SK-N-SH treated with all-trans-retinoic acid at 6 μM for 48 hours (cell line): ENCODE measurements around the gene DISP3.

Experiments
- ATAC-seq: fragments of 200-7000 bp; cut with Tn5 transposase; 3 replicates; pipeline ENCODE4 v1.9.1; 2020; ENCODE audit warnings: mild to moderate bottlenecking, moderate library complexity
- BACH2 ChIP-seq: fragments of 250-450 bp; sonication (Bioruptor Pico); IDR thresholded peaks from 2 replicates; pipeline ENCODE4 v1.9.0; 2021; ENCODE audit warnings: mild to moderate bottlenecking, borderline replicate concordance
- CREB5 ChIP-seq: fragments of 250-450 bp; sonication (Bioruptor Pico); IDR thresholded peaks from 2 replicates; pipeline ENCODE4 v1.5.1; 2020; ENCODE audit warnings: low read depth, mild to moderate bottlenecking, moderate library complexity
- CSDC2 ChIP-seq: fragments of 250-450 bp; sonication (Bioruptor Pico); IDR thresholded peaks from 2 replicates; pipeline ENCODE4 v1.5.0; 2020; ENCODE audit warnings: mild to moderate bottlenecking, moderate library complexity
- CSRNP3 ChIP-seq: fragments of 250-450 bp; sonication (Bioruptor Pico); IDR thresholded peaks from 2 replicates; pipeline ENCODE4 v1.5.1; 2021; ENCODE audit warnings: mild to moderate bottlenecking, moderate library complexity
- ESRRG ChIP-seq: fragments of 250-450 bp; sonication (Bioruptor Pico); IDR thresholded peaks from 2 replicates; pipeline ENCODE4 v1.6.1; 2021; ENCODE audit warnings: mild to moderate bottlenecking
- GLIS3 ChIP-seq: fragments of 250-450 bp; sonication (Bioruptor Pico); IDR thresholded peaks from 2 replicates; pipeline ENCODE4 v1.5.0; 2020; ENCODE audit warnings: mild to moderate bottlenecking, moderate library complexity
- ISL1 ChIP-seq: fragments of 250-450 bp; sonication (Bioruptor Pico); IDR thresholded peaks from 2 replicates; pipeline ENCODE4 v2.1.2; 2022; ENCODE audit warnings: mild to moderate bottlenecking, moderate library complexity
- OSR1 ChIP-seq: fragments of 250-450 bp; sonication (Bioruptor Pico); IDR thresholded peaks from 2 replicates; pipeline ENCODE4 v1.8.0; 2022; ENCODE audit warnings: moderate library complexity, mild to moderate bottlenecking, inconsistent platforms
- PATZ1 ChIP-seq: fragments of 250-450 bp; sonication (Bioruptor Pico); IDR thresholded peaks from 2 replicates; pipeline ENCODE4 v1.8.0; 2020; ENCODE audit warnings: mild to moderate bottlenecking, moderate library complexity, borderline replicate concordance
- POU6F1 ChIP-seq: fragments of 250-450 bp; sonication (Bioruptor Pico); IDR thresholded peaks from 2 replicates; pipeline ENCODE4 v1.8.0; 2021; ENCODE audit warnings: low read depth, mild to moderate bottlenecking, moderate library complexity, borderline replicate concordance
- PPARA ChIP-seq: fragments of 250-450 bp; sonication (Bioruptor Pico); IDR thresholded peaks from 2 replicates; pipeline ENCODE4 v1.5.0; 2020; ENCODE audit warnings: mild to moderate bottlenecking, borderline replicate concordance
- RARB ChIP-seq: fragments of 250-450 bp; sonication (Bioruptor Pico); IDR thresholded peaks from 2 replicates; pipeline ENCODE4 v1.8.0; 2021; ENCODE audit warnings: mild to moderate bottlenecking, moderate library complexity
- SNAI2 ChIP-seq: fragments of 250-450 bp; sonication (Bioruptor Pico); IDR thresholded peaks from 2 replicates; pipeline ENCODE4 v1.5.0; 2020; ENCODE audit warnings: mild to moderate bottlenecking, moderate library complexity
- TCF4 ChIP-seq: fragments of 250-450 bp; sonication (Bioruptor Pico); IDR thresholded peaks from 2 replicates; pipeline ENCODE4 v1.8.0; 2021; ENCODE audit warnings: mild to moderate bottlenecking, moderate library complexity, borderline replicate concordance
- TOX ChIP-seq: fragments of 250-450 bp; sonication (Bioruptor Pico); IDR thresholded peaks from 2 replicates; pipeline ENCODE4 v1.8.0; 2021; ENCODE audit warnings: mild to moderate bottlenecking, moderate library complexity, borderline replicate concordance
- TSHZ2 ChIP-seq: fragments of 250-450 bp; sonication (Bioruptor Pico); IDR thresholded peaks from 2 replicates; pipeline ENCODE4 v1.5.0; 2020; ENCODE audit warnings: mild to moderate bottlenecking, moderate library complexity
- ZC3H10 ChIP-seq: fragments of 250-450 bp; sonication (Bioruptor Pico); IDR thresholded peaks from 2 replicates; pipeline ENCODE4 v1.5.1; 2021; ENCODE audit warnings: mild to moderate bottlenecking, moderate library complexity
- ZNF565 ChIP-seq: fragments of 450-650 bp; formaldehyde crosslinking; conservative IDR thresholded peaks from 2 replicates; pipeline ENCODE4 v1.5.0; 2020; ENCODE audit warnings: low read depth, mild to moderate bottlenecking, moderate library complexity
- ZNF70 ChIP-seq: fragments of 450-650 bp; formaldehyde crosslinking; IDR thresholded peaks from 2 replicates; pipeline ENCODE4 v1.5.0; 2020; ENCODE audit warnings: mild to moderate bottlenecking, moderate library complexity
- ZNF8 ChIP-seq: fragments of 450-650 bp; formaldehyde crosslinking; IDR thresholded peaks from 2 replicates; pipeline ENCODE4 v1.5.0; 2020; ENCODE audit warnings: mild to moderate bottlenecking, moderate library complexity

DISP3 gene

GRCh38 chr1:11541956-11542355 lies 63.0 kb downstream of the DISP3 start:
- TF ChIP-seq ZNF70 (CRISPR knock-in tag) (no peak), CSRNP3 (no peak), OSR1 (no peak), CSDC2 (CRISPR knock-in tag) (no peak), SNAI2 (no peak), ZNF8 (CRISPR knock-in tag) (no peak), ESRRG (CRISPR knock-in tag) (no peak)
- TF ChIP-seq, all 23 proteins: peak for 0
- no peak for ATAC-seq

- no peak for ATAC-seq
- TF ChIP-seq PPARA (CRISPR knock-in tag) (no peak), ZC3H10 (CRISPR knock-in tag) (no peak), CSDC2 (CRISPR knock-in tag) (no peak), CREB5 (no peak), RARB (CRISPR knock-in tag) (no peak), SNAI2 (no peak), BACH2 (no peak), ESRRG (CRISPR knock-in tag) (no peak)
- TF ChIP-seq, all 23 proteins: peak for 0
Measured at GRCh38 chr1:11543392-11543791, 64.4 kb downstream of the DISP3 start.

- ATAC-seq = no peak
Measured at GRCh38 chr1:11543796-11544195, 64.8 kb downstream of the DISP3 start.

More at GRCh38 chr1:11543796-11544195, 64.8 kb downstream of the DISP3 start:
- TF ChIP-seq GLIS3 = no peak
- TF ChIP-seq ZNF8 (CRISPR knock-in tag) = no peak
- TF ChIP-seq POU6F1 (CRISPR knock-in tag) = no peak
- TF ChIP-seq ZC3H10 (CRISPR knock-in tag) = no peak
- no peak for TF ChIP-seq BACH2
- no peak for TF ChIP-seq PPARA (CRISPR knock-in tag)
- no peak for TF ChIP-seq CSDC2 (CRISPR knock-in tag)
- TF ChIP-seq TCF4 = no peak
- TF ChIP-seq SNAI2 = no peak
- no peak for TF ChIP-seq TOX (CRISPR knock-in tag)
- TF ChIP-seq RARB (CRISPR knock-in tag) = no peak
- no peak for TF ChIP-seq ZNF565
- no peak for TF ChIP-seq OSR1
- no peak for TF ChIP-seq ESRRG (CRISPR knock-in tag)
- TF ChIP-seq TSHZ2 (CRISPR knock-in tag) = no peak
- TF ChIP-seq ISL1 (CRISPR knock-in tag) = no peak
- TF ChIP-seq PATZ1 (CRISPR knock-in tag) = no peak
